DND-41 (cell line): ENCODE data around the gene TXLNA.
A peak's percentile ranks its signal among the peaks of the same experiment; 100 is the strongest.

ENCODE experiments used
- ATAC-seq: fragments of 200-7000 bp; cut with Tn5 transposase; 3 replicates; pipeline ENCODE4 v1.9.1; 2021; ENCODE audit warnings: low read depth; ENCODE audit not compliant: insufficient read depth
- DNase-seq: peaks from one replicate; pipeline ENCODE4 v3.0.0-alpha.2; 2020
- H2AFZ ChIP-seq: 2 replicates; pipeline ENCODE4 v1.6.0; 2012; ENCODE audit warnings: low read depth, low read length
- H3K27ac ChIP-seq: 2 replicates; pipeline ENCODE4 v1.5.1; 2012; ENCODE audit warnings: low read length, inconsistent platforms
- H3K27me3 ChIP-seq: fragments of 200-600 bp; sonication (generic); 2 replicates; pipeline ENCODE4 v1.6.0; 2012; ENCODE audit warnings: low read length, mild to moderate bottlenecking, inconsistent platforms; ENCODE audit not compliant: insufficient read depth, poor library complexity
- H3K36me3 ChIP-seq: 2 replicates; pipeline ENCODE4 v1.5.1; 2012; ENCODE audit warnings: low read length, inconsistent platforms; ENCODE audit not compliant: insufficient read depth
- H3K4me1 ChIP-seq: 2 replicates; pipeline ENCODE4 v1.5.1; 2012; ENCODE audit warnings: mild to moderate bottlenecking, low read length; ENCODE audit not compliant: insufficient read depth
- H3K4me2 ChIP-seq: 2 replicates; pipeline ENCODE4 v1.6.0; 2012; ENCODE audit warnings: mild to moderate bottlenecking, moderate library complexity, low read length, inconsistent platforms; ENCODE audit not compliant: insufficient read depth
- H3K4me3 ChIP-seq, 2 experiments: fragments of 200-600 bp in 1 of 2; shearing (Covaris generic) in 1 of 2; 2 replicates each; pipeline ENCODE4 v1.5.1; 2012 to 2016; ENCODE audit warnings: inconsistent platforms in 2 of 2, low read length in 2 of 2, mild to moderate bottlenecking in 2 of 2, low read depth in 1 of 2, moderate library complexity in 1 of 2
- H3K79me2 ChIP-seq: 2 replicates; pipeline ENCODE4 v1.6.0; 2012; ENCODE audit warnings: low read length, inconsistent platforms; ENCODE audit not compliant: insufficient read depth
- H3K9ac ChIP-seq: 2 replicates; pipeline ENCODE4 v1.6.0; 2012; ENCODE audit warnings: low read depth, mild to moderate bottlenecking, inconsistent platforms, low read length, moderate library complexity
- H3K9me3 ChIP-seq: 2 replicates; pipeline ENCODE4 v1.5.1; 2012; ENCODE audit warnings: low read length, moderate library complexity, mild to moderate bottlenecking, inconsistent platforms; ENCODE audit not compliant: insufficient read depth, severe bottlenecking
- H4K20me1 ChIP-seq: 2 replicates; pipeline ENCODE4 v1.6.0; 2012; ENCODE audit warnings: low read length; ENCODE audit not compliant: insufficient read depth
- EZH2 ChIP-seq: IDR thresholded peaks from 3 replicates; pipeline ENCODE4 v1.6.1; 2012; ENCODE audit warnings: borderline replicate concordance, low read depth, mild to moderate bottlenecking, moderate library complexity, low read length, inconsistent platforms; ENCODE audit not compliant: severe bottlenecking
- TF ChIP-seq, protein P1 (sequence below): IDR thresholded peaks from 2 replicates; pipeline ENCODE4 v1.5.1; 2012; ENCODE audit warnings: borderline replicate concordance, low read length, moderate library complexity, mild to moderate bottlenecking; ENCODE audit not compliant: poor library complexity, severe bottlenecking; ENCODE audit errors: extremely low read depth

Gene TXLNA

DNA sequence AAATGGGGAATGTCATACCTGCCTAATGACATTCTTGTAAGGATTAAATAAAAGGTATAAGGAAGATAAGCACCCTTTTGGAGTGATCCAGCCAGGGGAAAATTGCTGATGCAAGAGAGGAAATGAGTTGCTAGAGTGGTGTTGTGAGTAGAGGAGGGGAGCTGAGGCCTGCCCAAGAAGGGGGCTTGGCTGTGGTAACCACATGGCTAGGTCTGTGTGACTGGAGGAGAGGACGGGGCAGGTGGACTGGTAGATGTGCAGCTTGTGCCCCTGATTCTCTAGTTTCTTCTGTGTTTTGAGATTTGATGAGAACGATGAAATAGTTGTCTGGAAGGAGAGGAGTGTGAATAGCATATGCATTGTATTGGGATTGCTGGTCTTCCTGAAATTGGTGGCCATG, 6.6 kb downstream of the TXLNA start:
- DNase-seq (peak; percentile 72), ATAC-seq (peak; percentile 88)
- Histone ChIP-seq H3K4me1 (peaks cover 55% of the 10 kb centered on the region), H3K27ac (peak overlapping the region; percentile 45), H4K20me1 (peaks cover 35% of the 10 kb centered on the region), H3K36me3 (peaks cover 91% of the 10 kb centered on the region), H3K27me3 (no peaks in the 10 kb centered on the region), H2AFZ (no peak overlapping the region), H3K79me2 (peaks cover 73% of the 10 kb centered on the region), H3K9me3 (no peaks in the 10 kb centered on the region), H3K4me2 (peak overlapping the region; percentile 10; the same call in 1 of the 2 replicates), H3K9ac (peak overlapping the region; percentile 22), H3K4me3 (no peak overlapping the region)
- TF ChIP-seq, protein P1, sequence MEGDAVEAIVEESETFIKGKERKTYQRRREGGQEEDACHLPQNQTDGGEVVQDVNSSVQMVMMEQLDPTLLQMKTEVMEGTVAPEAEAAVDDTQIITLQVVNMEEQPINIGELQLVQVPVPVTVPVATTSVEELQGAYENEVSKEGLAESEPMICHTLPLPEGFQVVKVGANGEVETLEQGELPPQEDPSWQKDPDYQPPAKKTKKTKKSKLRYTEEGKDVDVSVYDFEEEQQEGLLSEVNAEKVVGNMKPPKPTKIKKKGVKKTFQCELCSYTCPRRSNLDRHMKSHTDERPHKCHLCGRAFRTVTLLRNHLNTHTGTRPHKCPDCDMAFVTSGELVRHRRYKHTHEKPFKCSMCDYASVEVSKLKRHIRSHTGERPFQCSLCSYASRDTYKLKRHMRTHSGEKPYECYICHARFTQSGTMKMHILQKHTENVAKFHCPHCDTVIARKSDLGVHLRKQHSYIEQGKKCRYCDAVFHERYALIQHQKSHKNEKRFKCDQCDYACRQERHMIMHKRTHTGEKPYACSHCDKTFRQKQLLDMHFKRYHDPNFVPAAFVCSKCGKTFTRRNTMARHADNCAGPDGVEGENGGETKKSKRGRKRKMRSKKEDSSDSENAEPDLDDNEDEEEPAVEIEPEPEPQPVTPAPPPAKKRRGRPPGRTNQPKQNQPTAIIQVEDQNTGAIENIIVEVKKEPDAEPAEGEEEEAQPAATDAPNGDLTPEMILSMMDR, result no peak
- no peak for TF ChIP-seq EZH2

DNA sequence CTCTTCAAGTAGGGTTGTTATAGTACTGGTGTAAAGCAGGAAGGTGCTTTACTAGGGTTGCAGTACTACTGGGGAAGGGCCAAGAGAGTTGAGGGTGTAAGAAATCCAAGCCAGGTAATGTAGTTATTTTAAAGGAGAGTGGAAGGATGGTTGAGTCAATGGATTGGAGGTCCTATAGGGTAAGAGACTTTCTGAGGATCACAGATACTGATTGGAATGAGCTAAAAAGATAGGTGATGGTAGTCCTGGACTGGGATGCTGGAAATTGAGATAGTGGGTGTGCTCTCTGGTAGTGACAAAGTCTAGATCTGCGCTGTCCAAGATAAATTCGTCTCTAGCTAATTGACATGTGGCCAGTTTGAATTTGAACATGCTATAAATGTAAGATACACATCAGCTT, 7.0 kb downstream of the TXLNA start:
- Histone ChIP-seq H2AFZ (no peak overlapping the region), H3K4me2 (peak overlapping the region; percentile 10; the same call in 1 of the 2 replicates), H3K36me3 (peaks cover 91% of the 10 kb centered on the region), H3K27me3 (no peaks in the 10 kb centered on the region), H3K27ac (peak overlapping the region; percentile 45), H3K4me1 (peaks cover 50% of the 10 kb centered on the region), H3K79me2 (peaks cover 69% of the 10 kb centered on the region), H4K20me1 (peaks cover 34% of the 10 kb centered on the region), H3K9me3 (no peaks in the 10 kb centered on the region), H3K9ac (peak overlapping the region; percentile 22), H3K4me3 (no peak overlapping the region)
- ATAC-seq (peak; percentile 18; the same call in 2 of the 3 replicates), DNase-seq (no peak)
- TF ChIP-seq, protein P1, result no peak
- no peak for TF ChIP-seq EZH2

DNA sequence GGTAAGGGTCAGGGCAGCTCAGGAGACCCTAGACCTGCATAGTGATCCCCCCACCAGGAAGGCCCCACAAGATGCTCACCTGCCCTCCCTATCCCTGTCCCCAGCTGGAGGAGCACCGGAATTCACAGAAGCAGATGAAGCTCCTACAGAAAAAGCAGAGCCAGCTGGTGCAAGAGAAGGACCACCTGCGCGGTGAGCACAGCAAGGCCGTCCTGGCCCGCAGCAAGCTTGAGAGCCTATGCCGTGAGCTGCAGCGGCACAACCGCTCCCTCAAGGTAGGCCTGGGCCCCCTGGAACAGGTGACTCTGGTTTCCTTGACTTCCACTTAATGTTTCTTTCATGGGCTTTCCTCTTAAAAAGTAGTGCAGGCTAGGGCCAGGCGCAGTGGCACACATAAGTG, 8.4 kb downstream of the TXLNA start:
- peaks cover 42% of the 10 kb centered on the region for H4K20me1 ChIP-seq
- H3K27me3 ChIP-seq, result no peaks in the 10 kb centered on the region
- ATAC-seq (no peak), DNase-seq (no peak)
- H3K79me2 ChIP-seq, result peaks cover 55% of the 10 kb centered on the region
- no peak overlapping the region for H2AFZ ChIP-seq
- TF ChIP-seq, protein P1, result no peak
- H3K4me1 ChIP-seq, result peaks cover 41% of the 10 kb centered on the region
- H3K36me3 ChIP-seq, result peaks cover 91% of the 10 kb centered on the region
- no peak overlapping the region for H3K4me2 ChIP-seq
- H3K4me3 ChIP-seq, result no peak overlapping the region
- no peak overlapping the region for H3K9ac ChIP-seq
- no peak overlapping the region for H3K27ac ChIP-seq
- H3K9me3 ChIP-seq, result no peaks in the 10 kb centered on the region
